NCI-H446 treated with DMSO at 0.1 percent for 48 hours (cell line): ENCODE measurements around the gene ARL8B.
A peak's percentile ranks its signal among the peaks of the same experiment; 100 is the strongest.

ENCODE experiments used
- DNase-seq: peaks from one replicate; lab custom pipeline; 2025; lab: John Stamatoyannopoulos, UW

The ARL8B gene

GRCh38 chr3:5187156-5187919, 65.2 kb downstream of the ARL8B start, which contains the start of gene EDEM1:
Gene EDEM1, plus strand, starts transcription at chr3:5187707. Its CDS starts 99 bp downstream, at chr3:5187806.
- DNase-seq, result peak; percentile 68

- no peak for DNase-seq
These were observed 65.9 kb downstream of the ARL8B start for GRCh38 chr3:5187920-5188418.

- DNase-seq, result no peak
These were observed 66.5 kb downstream of the ARL8B start for GRCh38 chr3:5188419-5189221.

- DNase-seq, result no peak
These were observed 68.2 kb downstream of the ARL8B start for GRCh38 chr3:5190147-5190791.

GRCh38 chr3:5191555-5192304, 69.6 kb downstream of the ARL8B start:
- no peak for DNase-seq

GRCh38 chr3:5192571-5193365, 70.7 kb downstream of the ARL8B start:
- no peak for DNase-seq

- no peak for DNase-seq
These were observed 72.2 kb downstream of the ARL8B start for GRCh38 chr3:5194341-5194740.

- no peak for DNase-seq
These were observed 72.9 kb downstream of the ARL8B start for GRCh38 chr3:5194801-5195509.

GRCh38 chr3:5195605-5196004, 73.5 kb downstream of the ARL8B start:
- DNase-seq, result no peak

GRCh38 chr3:5197022-5197421, 74.9 kb downstream of the ARL8B start:
- no peak for DNase-seq

GRCh38 chr3:5197470-5198312, 75.6 kb downstream of the ARL8B start:
- no peak for DNase-seq

GRCh38 chr3:5198313-5198677, 76.2 kb downstream of the ARL8B start:
- DNase-seq, result no peak

- DNase-seq, result no peak
These were observed 77.1 kb downstream of the ARL8B start for GRCh38 chr3:5198986-5199731.

GRCh38 chr3:5201536-5201935, 79.4 kb downstream of the ARL8B start:
- DNase-seq, result no peak

- DNase-seq, result no peak
These were observed 80.1 kb downstream of the ARL8B start for GRCh38 chr3:5202222-5202621.

- no peak for DNase-seq
These were observed 83.3 kb downstream of the ARL8B start for GRCh38 chr3:5205165-5205941.

- DNase-seq, result no peak
These were observed 88.8 kb downstream of the ARL8B start for GRCh38 chr3:5210926-5211325.
